Pons (tissue), 1 donor: ENCODE data around the gene OSBPL5.

ENCODE experiments used
- DNase-seq: peaks from one replicate; pipeline ENCODE4 v3.0.0-alpha.2; 2016; ENCODE audit warnings: low spot score

Gene OSBPL5

GRCh38 chr11:3148990-3149851 is 15.9 kb downstream of the OSBPL5 start:
- DNase-seq, result no peak

GRCh38 chr11:3148255-3148989 is 16.7 kb downstream of the OSBPL5 start:
- DNase-seq, result no peak

- no peak for DNase-seq
Observed at GRCh38 chr11:3147626-3148025, 17.5 kb downstream of the OSBPL5 start.

GRCh38 chr11:3147257-3147619 is 17.9 kb downstream of the OSBPL5 start:
- DNase-seq, result no peak

GRCh38 chr11:3146612-3147256 is 18.4 kb downstream of the OSBPL5 start:
- DNase-seq, result no peak

GRCh38 chr11:3145206-3145520 is 19.9 kb downstream of the OSBPL5 start:
- no peak for DNase-seq

GRCh38 chr11:3144296-3145205 is 20.6 kb downstream of the OSBPL5 start:
- no peak for DNase-seq

- no peak for DNase-seq
Observed at GRCh38 chr11:3143136-3143880, 21.8 kb downstream of the OSBPL5 start.

- DNase-seq, result no peak
Observed at GRCh38 chr11:3140291-3140603, 24.9 kb downstream of the OSBPL5 start.

GRCh38 chr11:3139481-3140290 is 25.4 kb downstream of the OSBPL5 start:
- DNase-seq, result no peak

- DNase-seq, result no peak
Observed at GRCh38 chr11:3139086-3139440, 26.0 kb downstream of the OSBPL5 start.

- no peak for DNase-seq
Observed at GRCh38 chr11:3138178-3139085, 26.7 kb downstream of the OSBPL5 start.

- DNase-seq, result no peak
Observed at GRCh38 chr11:3137486-3138177, 27.5 kb downstream of the OSBPL5 start.

GRCh38 chr11:3136546-3137455 is 28.3 kb downstream of the OSBPL5 start:
- no peak for DNase-seq

- DNase-seq, result no peak
Observed at GRCh38 chr11:3135481-3136440, 29.3 kb downstream of the OSBPL5 start.

GRCh38 chr11:3134651-3135480 is 30.2 kb downstream of the OSBPL5 start:
- no peak for DNase-seq
